BJ (cell line): ENCODE data around the gene ARHGAP31. TPM values are rescaled to one million over a fixed set of nuclear protein-coding genes. Genes with fewer than 3 reads are reported as not detected.

ENCODE experiments used
- CTCF ChIA-PET: fragments of 350-600 bp; formaldehyde crosslinking; extraction: SDS; loops from one replicate; lab custom pipeline; 2021; ENCODE audit warnings: antibody characterized with exemption, inconsistent platforms; lab: Yijun Ruan, JAX
- POLR2A ChIA-PET: fragments of 300-600 bp; sonication (Branson Sonifier 250); formaldehyde crosslinking; extraction: SDS; loops from one replicate; lab custom pipeline; 2021; ENCODE audit warnings: antibody characterized with exemption; lab: Charles Lee
- DNase-seq: peaks from one replicate; pipeline ENCODE4 v3.0.0-alpha.2; 2011; ENCODE audit warnings: low read depth
- H3K27me3 ChIP-seq: 2 replicates; pipeline ENCODE4 v1.6.0; 2011; ENCODE audit warnings: low read length; ENCODE audit not compliant: control insufficient read depth, insufficient read depth
- H3K36me3 ChIP-seq: 2 replicates; pipeline ENCODE4 v1.5.1; 2011; ENCODE audit warnings: low read length; ENCODE audit not compliant: control insufficient read depth, insufficient read depth
- H3K4me3 ChIP-seq: 2 replicates; pipeline ENCODE4 v1.5.1; 2011; ENCODE audit warnings: low read depth, mild to moderate bottlenecking, control low read depth, low read length
- CTCF ChIP-seq: IDR thresholded peaks from 2 replicates; pipeline ENCODE4 v1.5.1; 2011; ENCODE audit warnings: low read depth, mild to moderate bottlenecking, control low read depth, inconsistent platforms, low read length, moderate library complexity; ENCODE audit not compliant: insufficient read depth
- polyA minus RNA-seq: library from RNA; depleted of rRNA, polyadenylated mRNA; stranded (reverse); fragments of >200 nt; gene quantifications from 2 replicates; pipeline ENCODE4 v1.2.3, GENCODE V29; 2011; rRNA and poly(A)+ RNA removed
- polyA plus RNA-seq: library from polyadenylated mRNA; depleted of rRNA; stranded (reverse); fragments of >200 nt; gene quantifications from 2 replicates; pipeline ENCODE4 v1.2.3, GENCODE V29; 2011; rRNA removed

The ARHGAP31 gene
- polyA plus RNA-seq, result 18.9 and 19.4 TPM in 2 replicates
- 22.3 and 28.4 TPM in 2 replicates for polyA minus RNA-seq

DNA sequence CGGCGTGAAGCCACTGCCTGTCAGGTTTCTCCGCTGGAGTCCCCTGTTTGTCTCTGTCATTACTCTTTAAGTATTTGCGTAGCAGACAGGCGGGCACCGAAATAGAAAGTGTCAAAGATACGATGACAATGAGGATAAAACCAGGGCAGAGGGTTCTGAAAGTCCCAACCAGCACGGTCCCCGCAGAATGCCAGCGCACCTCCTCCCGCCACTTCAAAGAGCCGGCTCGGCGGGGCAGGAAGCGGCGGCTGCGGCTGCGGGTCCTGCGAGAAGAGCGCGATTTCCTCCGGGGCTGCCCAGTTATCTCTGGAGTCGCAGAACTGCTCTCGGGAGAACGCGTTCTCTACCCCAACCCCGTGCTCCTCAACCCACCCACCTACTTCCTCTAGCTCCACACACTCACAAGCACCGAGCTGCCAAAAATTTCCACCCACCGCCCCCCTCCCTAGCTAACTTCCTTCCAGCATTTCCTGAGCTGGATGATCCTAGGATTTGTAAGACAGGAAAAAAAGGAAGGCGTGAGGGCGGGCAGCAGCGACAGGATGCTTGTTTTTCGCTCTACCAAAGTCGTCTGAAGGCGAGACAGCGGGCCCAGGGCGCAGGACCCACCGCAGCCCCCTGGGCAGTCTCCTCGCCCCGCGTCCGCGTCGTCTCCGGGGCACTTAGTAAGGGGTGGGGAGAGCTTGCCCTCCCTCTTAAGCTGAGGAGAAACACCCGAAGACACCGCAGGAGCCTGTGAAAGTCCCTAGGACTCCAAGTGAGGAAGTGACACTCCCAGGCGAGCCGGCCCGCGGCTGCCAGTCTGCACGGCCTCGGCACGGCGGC lies at the start of gene ARHGAP31:
Gene ARHGAP31 (plus strand): TSS at position 513 of the 825 bp plus-strand sequence. CDS start 522 bp downstream, outside the sequence.
- POLR2A ChIA-PET, result no interaction called here

DNA sequence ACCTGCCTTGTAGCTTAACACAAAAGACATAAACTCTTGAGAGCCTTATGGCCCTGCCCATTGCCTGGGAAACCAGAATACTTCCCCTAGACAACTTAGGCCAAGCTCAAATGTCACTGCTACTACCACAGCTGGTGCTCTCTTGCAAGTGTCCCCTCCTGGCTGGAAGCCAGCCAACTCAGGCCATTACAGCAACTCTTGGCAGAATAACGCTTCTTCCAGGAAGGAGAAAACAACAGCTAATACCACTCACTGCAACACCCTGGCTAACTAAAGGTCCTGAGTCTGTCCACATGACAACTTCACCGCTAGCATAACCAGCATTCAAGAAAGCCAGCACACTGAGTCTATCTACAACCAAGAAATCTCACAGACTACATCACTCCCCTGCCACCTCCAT lies 48.4 kb upstream of the ARHGAP31 start:
- H3K36me3 ChIP-seq, result no peaks in the 10 kb centered on the region
- H3K27me3 ChIP-seq, result no peaks in the 10 kb centered on the region
- CTCF ChIA-PET, result interaction anchor here (0.9 to 2.7 kb wide), 6 partner anchors 100 to 436 kb away, joined by 3 to 9 read pairs (median 3); partner anchors contain the start of gene TEX55
- DNase-seq, result no peak
- no peak overlapping the region for H3K4me3 ChIP-seq
- POLR2A ChIA-PET, result no interaction called here
- no peak for TF ChIP-seq CTCF

More for the DNA sequence above, at the start of gene ARHGAP31:
- CTCF ChIA-PET, result interaction anchor here (0.6 to 5.9 kb wide), 5 partner anchors 20 to 148 kb away, joined by 3 to 20 read pairs (median 4); partner anchors contain the start of gene TEX55
- H3K36me3 ChIP-seq, result no peaks in the 10 kb centered on the region
- no peaks in the 10 kb centered on the region for H3K27me3 ChIP-seq
- peak within 1 kb of the TSS; percentile 64 for H3K4me3 ChIP-seq
- no peak for DNase-seq
- no peak for TF ChIP-seq CTCF

DNA sequence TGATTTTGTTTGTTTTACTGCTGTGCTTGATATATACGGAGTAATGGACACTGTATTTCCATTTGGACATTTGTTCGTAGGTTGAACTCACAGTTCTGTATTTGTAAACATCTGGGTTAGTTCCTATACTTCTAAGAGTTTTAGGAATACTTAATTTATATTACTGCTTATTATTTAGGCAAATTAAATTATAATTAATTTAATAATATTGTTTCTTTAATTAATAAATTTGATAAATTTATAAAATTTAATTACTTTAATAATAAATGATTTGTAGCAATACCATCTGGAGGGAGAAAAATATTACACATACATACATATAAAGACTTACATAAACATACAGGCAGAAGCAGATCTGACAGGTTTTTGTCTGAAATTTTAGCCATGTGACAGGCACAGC lies 39.0 kb upstream of the ARHGAP31 start:
- Histone ChIP-seq H3K27me3 (no peaks in the 10 kb centered on the region; the same call in 1 of the 2 replicates), H3K36me3 (no peaks in the 10 kb centered on the region), H3K4me3 (no peak overlapping the region)
- ChIA-PET POLR2A (no interaction called here), CTCF (no interaction called here)
- TF ChIP-seq CTCF, result no peak
- DNase-seq, result no peak

DNA sequence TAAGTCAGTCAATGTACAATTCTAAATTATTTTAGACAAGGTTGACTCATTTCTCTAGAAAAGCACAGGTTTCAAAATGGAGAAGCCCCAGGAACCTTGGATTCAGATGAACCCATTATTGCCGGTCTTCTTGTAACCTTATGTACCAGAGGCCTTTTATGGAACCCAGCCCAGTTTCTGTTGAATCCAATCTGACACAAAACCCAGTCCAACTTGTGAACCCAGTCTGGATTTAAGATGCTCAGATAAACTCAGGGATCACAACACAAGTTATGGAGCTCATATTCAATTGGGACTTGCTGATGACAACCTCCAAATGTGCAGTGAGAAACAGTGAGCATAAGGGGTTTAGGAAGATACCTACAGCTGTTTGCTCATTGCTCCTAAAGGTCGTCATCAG lies 37.1 kb upstream of the ARHGAP31 start:
- CTCF ChIA-PET, result interaction anchor here (1.4 kb wide), 1 partner anchor 18 kb away, joined by 4 read pairs; no protein-coding TSS in a partner anchor
- Histone ChIP-seq H3K4me3 (no peak overlapping the region), H3K36me3 (no peaks in the 10 kb centered on the region), H3K27me3 (no peaks in the 10 kb centered on the region; the same call in 1 of the 2 replicates)
- TF ChIP-seq CTCF, result no peak
- POLR2A ChIA-PET, result no interaction called here
- DNase-seq, result no peak

DNA sequence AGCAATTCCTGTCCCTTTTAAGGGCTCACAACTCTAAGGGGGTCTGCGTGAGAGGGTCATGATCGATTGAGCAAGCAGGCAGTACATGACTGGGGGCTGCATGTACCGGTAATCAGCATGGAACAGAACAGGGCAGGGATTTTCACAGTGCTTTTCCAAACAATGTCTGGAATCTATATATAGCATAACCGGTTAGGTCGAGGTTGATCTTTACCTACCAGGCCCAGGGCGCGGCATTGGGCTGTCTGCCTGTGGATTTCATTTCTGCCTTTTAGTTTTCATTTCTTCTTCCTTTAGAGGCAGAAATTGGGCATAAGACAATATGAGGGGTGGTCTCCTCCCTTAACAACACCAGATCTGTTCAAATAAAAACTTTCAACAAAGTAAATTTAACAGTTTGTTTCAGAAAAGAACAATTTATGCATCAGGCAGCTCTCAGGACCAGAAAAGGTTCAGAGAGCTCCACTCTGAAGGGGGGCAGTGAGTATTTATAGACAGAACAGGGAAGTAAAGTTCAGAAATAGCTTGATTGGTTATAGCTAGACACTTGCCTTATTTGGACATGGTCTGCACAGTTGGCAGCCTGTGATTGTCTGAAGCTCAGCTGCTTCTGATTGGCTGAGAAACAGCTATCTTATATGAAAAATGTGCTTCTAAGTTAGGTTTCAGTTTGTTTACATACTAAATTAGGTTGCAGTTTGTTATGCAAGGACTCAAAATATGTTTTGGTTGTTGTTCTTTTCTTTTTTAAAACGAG lies 36.4 kb upstream of the ARHGAP31 start:
- ChIA-PET CTCF (interaction anchor here (0.8 to 2.3 kb wide), 5 partner anchors 17 to 373 kb away, joined by 3 to 8 read pairs (median 4); partner anchors contain the start of gene B4GALT4), POLR2A (interaction anchor here (0.6 kb wide), 1 partner anchor 20 kb away, joined by 3 read pairs; no protein-coding TSS in a partner anchor)
- H3K4me3 ChIP-seq, result no peak overlapping the region
- H3K27me3 ChIP-seq, result no peaks in the 10 kb centered on the region; the same call in 1 of the 2 replicates
- no peaks in the 10 kb centered on the region for H3K36me3 ChIP-seq
- DNase-seq, result no peak
- no peak for TF ChIP-seq CTCF
